ENCODE data around the gene EXOSC10. TPM values are rescaled to one million over a fixed set of nuclear protein-coding genes. Genes with fewer than 3 reads are reported as not detected.

Gene EXOSC10
- total and polyA plus RNA-seq, 2 of the 4 experiments (the other 2 are of a cell fraction): 64.5 to 66.0 TPM

DNA sequence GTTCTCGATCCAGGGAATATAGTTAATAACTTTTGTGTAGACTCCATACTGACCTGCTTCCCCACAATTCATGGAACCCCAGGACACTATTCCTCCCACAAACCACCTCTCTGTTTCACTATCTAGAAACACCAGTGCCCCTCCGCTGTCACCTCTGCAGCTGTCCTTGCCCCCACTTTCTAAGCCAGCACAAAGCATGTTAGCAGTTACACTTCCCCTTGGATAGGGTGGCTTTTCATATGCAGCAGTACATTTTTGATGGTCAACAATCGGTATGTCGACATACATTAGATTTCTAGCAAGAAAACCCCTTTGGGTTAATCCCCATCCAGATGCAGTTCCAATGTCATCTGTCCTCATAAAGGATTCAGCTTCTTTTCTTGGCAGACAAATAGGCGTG is 72.8 kb downstream of the EXOSC10 start:
- no TSS peak for BruUV-seq (replicated peaks)
- no peaks in the 10 kb centered on the region for H3K27me3 ChIP-seq (ENCODE audit: control insufficient read depth, insufficient read depth, low read length)
- H3K4me1 ChIP-seq (ENCODE audit: control insufficient read depth, insufficient read depth, low read length): no peaks in the 10 kb centered on the region
- peaks cover 32% of the 10 kb centered on the region for H3K36me3 ChIP-seq (ENCODE audit: control insufficient read depth, insufficient read depth, low read length)
- H2BK20ac ChIP-seq (ENCODE audit: low read depth, low read length): no peak overlapping the region
- no peak overlapping the region for H3K4ac ChIP-seq (ENCODE audit: low read depth, low read length)
- ChIA-PET CTCF (interaction anchor here (2.2 kb wide), 1 partner anchor 10 kb away, joined by 13 read pairs; no protein-coding TSS in a partner anchor), POLR2A (ENCODE audit: unreplicated experiment) (no interaction called here)
- H4K5ac ChIP-seq (ENCODE audit: low read depth, low read length): no peak overlapping the region
- H2AK9ac ChIP-seq (replicated peaks; ENCODE audit: low read depth, low read length, poor library complexity): no peak overlapping the region
- no peak overlapping the region for H2BK5ac ChIP-seq (ENCODE audit: low read depth, low read length, poor library complexity, severe bottlenecking)
- peaks cover 7 to 16% of the 10 kb centered on the region in 2 experiments for H3K79me1 ChIP-seq (ENCODE audit: low read depth in 1 of 2, low read length in 2 of 2)
- dilution Hi-C loops (cut with HindIII; ENCODE audit: low sequenced_read_pairs, unreplicated experiment) (no loop called here), intact Hi-C loops (cut with micrococcal nuclease) (no loop called here), in situ Hi-C loops (cut with MboI; ENCODE audit: low sequenced_read_pairs) (no loop called here)
- H2AK5ac ChIP-seq (ENCODE audit: low read depth, low read length): no peak overlapping the region
- ATAC-seq (ENCODE audit: low read depth) (no peak), DNase-seq (no peak)
- no peak overlapping the region for H2BK15ac ChIP-seq (ENCODE audit: low read depth, low read length)
- no peaks in the 10 kb centered on the region for H3K9me3 ChIP-seq (ENCODE audit: control insufficient read depth, insufficient read depth, low read length)
- WGBS, 2 experiments (ENCODE audit: extremely low coverage in 2 of 2, insufficient read length in 1 of 2): 100% methylated on average over 3 of the region's 5 CpGs; no CpG with 5 or more reads in 1 of the 2 experiments
- no peak overlapping the region for H3K56ac ChIP-seq (ENCODE audit: extremely low read depth, insufficient read depth, low read length)
- H4K91ac ChIP-seq (ENCODE audit: insufficient read depth, low read depth, low read length): no peak overlapping the region
- no peak overlapping the region for H2AFZ ChIP-seq (replicated peaks; ENCODE audit: low read length, poor library complexity)
- H3K27ac ChIP-seq (ENCODE audit: insufficient read depth, low read length): no peak overlapping the region
- no peak overlapping the region for H2BK120ac ChIP-seq (ENCODE audit: low read depth, low read length)
- H3K23ac ChIP-seq (ENCODE audit: low read depth, low read length): no peak overlapping the region
- no peak overlapping the region for H3K4me2 ChIP-seq (ENCODE audit: low read depth, low read length)
- no peaks in the 10 kb centered on the region for H3K9me1 ChIP-seq (ENCODE audit: insufficient read depth, low read length)
- no peak overlapping the region for H3K9ac ChIP-seq (ENCODE audit: low read depth, low read length)
- H3K14ac ChIP-seq (replicated peaks; ENCODE audit: low read depth, low read length): no peak overlapping the region
- H3K18ac ChIP-seq (ENCODE audit: low read depth, low read length): no peak overlapping the region
- no peak overlapping the region for H3K4me3 ChIP-seq (ENCODE audit: insufficient read depth, low read depth, low read length)
- TF ChIP-seq RCOR1 (IDR thresholded peaks at IDR 0.05; ENCODE audit: insufficient replicate concordance, low read length) (no peak), RAD21 (IDR thresholded peaks at IDR 0.05; ENCODE audit: low read length) (no peak), CHD1 (IDR thresholded peaks at IDR 0.05; ENCODE audit: low read depth, low read length) (no peak)
- no peak overlapping the region for H4K8ac ChIP-seq (ENCODE audit: low read depth in 2 of 2, low read length in 2 of 2)
- peaks cover 11% of the 10 kb centered on the region for H4K20me1 ChIP-seq (ENCODE audit: insufficient read depth, low read length)

All from IMR-90 (cell line).